RWPE2 (cell line): ENCODE measurements around the gene ADAMTS10.
A peak's percentile ranks its signal among the peaks of the same experiment; 100 is the strongest.

ENCODE experiments used
- ATAC-seq: fragments of 200-7000 bp; cut with Tn5 transposase; 3 replicates; pipeline ENCODE4 v1.9.1; 2021; ENCODE audit warnings: low read depth
- DNase-seq: peaks from one replicate; pipeline ENCODE4 v3.0.0-alpha.2; 2020; ENCODE audit warnings: low spot score
- H3K27ac ChIP-seq: fragments of 450-650 bp; 2 replicates; pipeline ENCODE4 v1.5.1; 2017; ENCODE audit warnings: mild to moderate bottlenecking; ENCODE audit not compliant: poor library complexity, severe bottlenecking
- H3K27me3 ChIP-seq: fragments of 250-450 bp; sonication (Bioruptor Pico); 2 replicates; pipeline ENCODE4 v1.5.1; 2021; ENCODE audit warnings: mild to moderate bottlenecking, moderate library complexity; ENCODE audit not compliant: insufficient read depth, poor library complexity, severe bottlenecking
- H3K36me3 ChIP-seq: fragments of 250-450 bp; sonication (Bioruptor Pico); 2 replicates; pipeline ENCODE4 v1.5.1; 2020; ENCODE audit warnings: low read depth, mild to moderate bottlenecking, moderate library complexity
- H3K4me1 ChIP-seq: fragments of 250-450 bp; sonication (Bioruptor Pico); 2 replicates; pipeline ENCODE4 v1.5.1; 2021; ENCODE audit warnings: mild to moderate bottlenecking, moderate library complexity; ENCODE audit not compliant: insufficient read depth, poor library complexity, severe bottlenecking
- H3K4me3 ChIP-seq: fragments of 250-450 bp; sonication (Bioruptor Pico); 2 replicates; pipeline ENCODE4 v1.5.1; 2021; ENCODE audit warnings: mild to moderate bottlenecking, moderate library complexity; ENCODE audit not compliant: severe bottlenecking
- H3K9me3 ChIP-seq: fragments of 250-450 bp; sonication (Bioruptor Pico); 2 replicates; pipeline ENCODE4 v1.5.1; 2021; ENCODE audit warnings: mild to moderate bottlenecking, moderate library complexity; ENCODE audit not compliant: severe bottlenecking
- CTCF ChIP-seq: fragments of 450-650 bp; IDR thresholded peaks from one replicate; pipeline ENCODE4 v1.5.1; 2017; ENCODE audit warnings: mild to moderate bottlenecking, moderate library complexity; ENCODE audit not compliant: poor library complexity, severe bottlenecking

Gene ADAMTS10

GRCh38 chr19:8641908-8642547 is 31.5 kb upstream of the ADAMTS10 start:
- Histone ChIP-seq H3K9me3 (no peaks in the 10 kb centered on the region), H3K4me1 (no peaks in the 10 kb centered on the region), H3K27me3 (no peaks in the 10 kb centered on the region), H3K4me3 (no peak overlapping the region), H3K27ac (no peak overlapping the region), H3K36me3 (no peaks in the 10 kb centered on the region)
- DNase-seq (no peak), ATAC-seq (no peak)
- peak; percentile 44 for TF ChIP-seq CTCF

- H3K36me3 ChIP-seq: no peaks in the 10 kb centered on the region
- no peaks in the 10 kb centered on the region for H3K4me1 ChIP-seq
- no peak overlapping the region for H3K4me3 ChIP-seq
- DNase-seq (no peak), ATAC-seq (no peak)
- no peak overlapping the region for H3K27ac ChIP-seq
- no peak for TF ChIP-seq CTCF
- H3K9me3 ChIP-seq: no peaks in the 10 kb centered on the region
- no peaks in the 10 kb centered on the region for H3K27me3 ChIP-seq
These were observed 30.8 kb upstream of the ADAMTS10 start for GRCh38 chr19:8641221-8641907.

- DNase-seq (no peak), ATAC-seq (no peak)
- Histone ChIP-seq H3K4me3 (no peak overlapping the region), H3K27ac (no peak overlapping the region), H3K4me1 (no peaks in the 10 kb centered on the region), H3K36me3 (no peaks in the 10 kb centered on the region), H3K27me3 (no peaks in the 10 kb centered on the region), H3K9me3 (no peaks in the 10 kb centered on the region)
- no peak for TF ChIP-seq CTCF
These were observed 30.0 kb upstream of the ADAMTS10 start for GRCh38 chr19:8640402-8641004.

- H3K27ac ChIP-seq: no peak overlapping the region
- no peak overlapping the region for H3K4me3 ChIP-seq
- DNase-seq (no peak), ATAC-seq (no peak)
- H3K4me1 ChIP-seq: no peaks in the 10 kb centered on the region
- H3K36me3 ChIP-seq: no peaks in the 10 kb centered on the region
- TF ChIP-seq CTCF: no peak
- H3K27me3 ChIP-seq: no peaks in the 10 kb centered on the region
- no peaks in the 10 kb centered on the region for H3K9me3 ChIP-seq
These were observed 29.4 kb upstream of the ADAMTS10 start for GRCh38 chr19:8639821-8640401.
